ENCODE measurements around the gene FAM193B.

DNA sequence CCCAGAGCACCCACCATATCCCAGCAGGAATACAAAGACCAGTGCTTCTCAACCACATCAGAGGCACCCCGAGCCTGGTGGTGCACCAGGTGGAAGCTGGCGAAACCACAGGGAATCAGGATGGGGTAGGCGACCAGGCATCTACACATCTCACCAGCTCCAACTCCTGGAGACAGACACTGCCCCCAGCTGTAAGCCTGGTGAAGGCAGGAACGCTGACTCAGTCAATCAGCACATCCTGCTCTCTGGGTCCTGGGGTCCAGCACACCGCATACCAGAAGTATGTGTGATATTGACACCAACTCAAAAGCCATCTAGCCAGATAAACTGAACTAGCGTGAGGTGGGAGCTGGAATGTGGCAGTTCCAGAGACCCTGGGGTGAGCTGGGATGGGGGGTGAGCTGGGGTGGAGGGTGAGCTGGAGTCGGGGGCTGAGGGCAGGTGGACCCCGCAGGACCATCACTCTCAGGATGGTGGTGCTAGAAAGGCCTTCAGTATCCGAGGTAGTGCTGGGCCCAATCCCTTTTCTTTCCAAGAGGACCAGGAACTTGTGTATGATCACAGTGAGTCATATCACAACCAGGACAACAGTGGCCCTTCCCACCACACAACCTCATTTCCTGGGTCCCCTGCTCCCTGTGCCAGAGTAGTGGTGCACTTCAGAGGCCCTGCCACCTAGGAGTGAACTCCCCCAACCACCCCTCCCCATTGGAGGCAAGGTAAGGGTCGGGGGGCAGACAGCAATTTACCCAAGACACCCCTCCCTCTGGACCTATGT, 83.4 kb downstream of the FAM193B start:
- TF ChIP-seq, protein P1, sequence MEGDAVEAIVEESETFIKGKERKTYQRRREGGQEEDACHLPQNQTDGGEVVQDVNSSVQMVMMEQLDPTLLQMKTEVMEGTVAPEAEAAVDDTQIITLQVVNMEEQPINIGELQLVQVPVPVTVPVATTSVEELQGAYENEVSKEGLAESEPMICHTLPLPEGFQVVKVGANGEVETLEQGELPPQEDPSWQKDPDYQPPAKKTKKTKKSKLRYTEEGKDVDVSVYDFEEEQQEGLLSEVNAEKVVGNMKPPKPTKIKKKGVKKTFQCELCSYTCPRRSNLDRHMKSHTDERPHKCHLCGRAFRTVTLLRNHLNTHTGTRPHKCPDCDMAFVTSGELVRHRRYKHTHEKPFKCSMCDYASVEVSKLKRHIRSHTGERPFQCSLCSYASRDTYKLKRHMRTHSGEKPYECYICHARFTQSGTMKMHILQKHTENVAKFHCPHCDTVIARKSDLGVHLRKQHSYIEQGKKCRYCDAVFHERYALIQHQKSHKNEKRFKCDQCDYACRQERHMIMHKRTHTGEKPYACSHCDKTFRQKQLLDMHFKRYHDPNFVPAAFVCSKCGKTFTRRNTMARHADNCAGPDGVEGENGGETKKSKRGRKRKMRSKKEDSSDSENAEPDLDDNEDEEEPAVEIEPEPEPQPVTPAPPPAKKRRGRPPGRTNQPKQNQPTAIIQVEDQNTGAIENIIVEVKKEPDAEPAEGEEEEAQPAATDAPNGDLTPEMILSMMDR (conservative IDR thresholded peaks at IDR 0.05; ENCODE audit: low read depth, low read length) = no peak
- no peak for TF ChIP-seq EZH2 (IDR thresholded peaks at IDR 0.05; ENCODE audit: low read length, unreplicated experiment)

Measured in PC-3 (cell line).